ENCODE measurements around the gene CFAP65.

The CFAP65 gene, protein sequence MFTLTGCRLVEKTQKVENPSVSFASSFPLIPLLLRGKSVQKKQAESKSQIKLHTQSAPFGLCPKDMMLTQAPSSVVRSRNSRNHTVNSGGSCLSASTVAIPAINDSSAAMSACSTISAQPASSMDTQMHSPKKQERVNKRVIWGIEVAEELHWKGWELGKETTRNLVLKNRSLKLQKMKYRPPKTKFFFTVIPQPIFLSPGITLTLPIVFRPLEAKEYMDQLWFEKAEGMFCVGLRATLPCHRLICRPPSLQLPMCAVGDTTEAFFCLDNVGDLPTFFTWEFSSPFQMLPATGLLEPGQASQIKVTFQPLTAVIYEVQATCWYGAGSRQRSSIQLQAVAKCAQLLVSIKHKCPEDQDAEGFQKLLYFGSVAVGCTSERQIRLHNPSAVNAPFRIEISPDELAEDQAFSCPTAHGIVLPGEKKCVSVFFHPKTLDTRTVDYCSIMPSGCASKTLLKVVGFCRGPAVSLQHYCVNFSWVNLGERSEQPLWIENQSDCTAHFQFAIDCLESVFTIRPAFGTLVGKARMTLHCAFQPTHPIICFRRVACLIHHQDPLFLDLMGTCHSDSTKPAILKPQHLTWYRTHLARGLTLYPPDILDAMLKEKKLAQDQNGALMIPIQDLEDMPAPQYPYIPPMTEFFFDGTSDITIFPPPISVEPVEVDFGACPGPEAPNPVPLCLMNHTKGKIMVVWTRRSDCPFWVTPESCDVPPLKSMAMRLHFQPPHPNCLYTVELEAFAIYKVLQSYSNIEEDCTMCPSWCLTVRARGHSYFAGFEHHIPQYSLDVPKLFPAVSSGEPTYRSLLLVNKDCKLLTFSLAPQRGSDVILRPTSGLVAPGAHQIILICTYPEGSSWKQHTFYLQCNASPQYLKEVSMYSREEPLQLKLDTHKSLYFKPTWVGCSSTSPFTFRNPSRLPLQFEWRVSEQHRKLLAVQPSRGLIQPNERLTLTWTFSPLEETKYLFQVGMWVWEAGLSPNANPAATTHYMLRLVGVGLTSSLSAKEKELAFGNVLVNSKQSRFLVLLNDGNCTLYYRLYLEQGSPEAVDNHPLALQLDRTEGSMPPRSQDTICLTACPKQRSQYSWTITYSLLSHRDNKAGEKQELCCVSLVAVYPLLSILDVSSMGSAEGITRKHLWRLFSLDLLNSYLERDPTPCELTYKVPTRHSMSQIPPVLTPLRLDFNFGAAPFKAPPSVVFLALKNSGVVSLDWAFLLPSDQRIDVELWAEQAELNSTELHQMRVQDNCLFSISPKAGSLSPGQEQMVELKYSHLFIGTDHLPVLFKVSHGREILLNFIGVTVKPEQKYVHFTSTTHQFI (N-terminal part only)

DNA sequence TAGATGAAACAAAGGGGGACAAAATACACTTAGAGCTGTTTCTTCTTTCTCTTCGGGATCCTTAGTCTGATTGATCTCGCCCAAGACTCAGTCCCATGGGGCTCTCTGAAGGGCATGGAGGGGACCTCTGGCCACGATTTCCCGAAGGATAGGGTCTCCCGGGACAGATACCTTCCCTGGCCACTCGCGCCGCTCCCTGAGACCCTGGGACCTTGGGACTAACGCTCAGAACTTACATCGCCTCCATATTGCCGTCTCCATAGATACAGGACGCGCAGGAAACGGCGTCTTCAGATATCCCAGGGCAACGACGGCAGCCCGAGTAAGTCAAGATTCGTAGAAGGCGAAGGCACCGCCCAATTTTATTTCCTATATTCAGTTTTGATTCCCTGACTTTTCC lies at the start of gene CFAP65:
Gene CFAP65 (minus strand): TSS at position 265 of the 400 bp plus-strand sequence. CDS start 2,468 bp downstream, outside the sequence.
- peak; percentile 32 for DNase-seq

DNA sequence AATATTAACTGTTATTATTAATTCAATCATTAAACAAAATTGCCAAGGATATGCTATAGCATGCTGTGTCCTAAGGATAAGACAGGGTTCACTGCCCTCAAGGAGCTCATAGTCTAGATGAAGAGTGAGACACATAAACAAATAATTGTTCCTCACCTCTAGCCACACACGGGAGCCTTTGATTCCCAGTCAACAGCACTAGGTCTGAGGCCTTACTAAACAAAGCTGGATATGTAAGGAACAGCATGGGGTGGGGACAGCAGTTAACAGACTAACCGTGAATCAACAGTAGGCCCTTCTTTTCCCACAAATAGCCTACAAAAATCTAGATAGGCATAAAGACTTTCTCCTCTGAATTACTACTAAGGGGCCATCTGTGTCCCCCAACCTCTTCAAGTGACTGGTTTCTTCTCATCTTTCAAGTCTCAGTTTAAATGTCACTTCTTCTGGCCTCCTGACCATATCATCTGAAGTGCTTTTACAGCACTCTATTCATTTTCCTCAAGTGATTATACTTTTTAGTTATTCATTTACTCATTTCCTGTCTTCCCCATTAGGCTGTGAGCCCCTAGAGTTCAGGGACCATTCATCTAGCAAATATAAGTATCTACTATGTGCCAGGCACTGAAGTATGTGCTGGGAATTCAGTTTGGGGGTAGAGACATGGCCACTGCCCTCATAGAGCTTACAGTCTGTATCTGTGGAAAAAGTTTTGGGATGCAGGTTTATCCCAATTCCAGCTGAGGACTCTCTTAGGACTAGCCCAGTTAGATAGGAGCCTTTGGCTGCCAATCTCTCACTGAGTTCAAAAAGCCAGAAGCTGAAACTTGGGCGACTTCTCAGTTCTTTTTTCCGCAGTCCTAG lies 49.4 kb upstream of the CFAP65 start:
- DNase-seq: no peak

- DNase-seq: no peak
Measured at GRCh38 chr2:219089330-219089729, 48.0 kb upstream of the CFAP65 start.

DNA sequence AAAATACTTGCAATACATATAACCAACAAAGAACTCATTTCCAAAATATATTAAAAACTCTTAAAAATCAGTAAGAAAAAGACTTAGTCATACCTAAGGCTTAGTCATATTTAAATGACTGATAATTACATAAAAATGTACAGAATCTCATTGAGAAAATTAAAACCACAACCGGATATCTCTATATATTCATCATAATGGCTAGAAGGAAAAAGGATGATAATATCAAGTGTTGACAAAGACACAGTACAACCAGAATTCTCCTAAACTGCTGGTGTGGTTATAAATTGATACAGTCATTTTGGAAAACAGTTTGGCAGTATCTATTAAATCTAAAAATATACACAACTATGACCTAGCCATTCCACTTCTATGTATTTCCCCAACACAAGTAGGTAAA lies 46.5 kb upstream of the CFAP65 start:
- DNase-seq: no peak

DNA sequence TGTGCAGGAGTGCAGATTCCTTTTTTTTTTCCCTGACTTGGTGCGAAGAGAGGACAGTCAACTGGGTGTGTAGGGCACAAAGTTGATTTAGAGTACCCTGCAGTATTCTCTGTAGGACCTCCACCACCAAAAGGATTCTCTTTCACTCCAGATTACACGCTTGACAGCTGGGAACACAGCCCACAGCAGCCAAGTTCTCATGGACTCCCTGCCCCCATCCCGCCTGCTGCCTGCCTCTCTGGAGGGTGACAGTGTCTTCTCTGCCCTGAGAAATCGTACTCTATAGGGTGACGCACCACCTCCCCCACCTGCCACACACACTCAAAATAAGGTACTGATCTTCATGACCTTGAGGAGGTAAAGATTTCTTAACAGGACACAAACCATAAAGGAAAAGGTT lies 46.0 kb upstream of the CFAP65 start:
- DNase-seq: peak; percentile 70

DNA sequence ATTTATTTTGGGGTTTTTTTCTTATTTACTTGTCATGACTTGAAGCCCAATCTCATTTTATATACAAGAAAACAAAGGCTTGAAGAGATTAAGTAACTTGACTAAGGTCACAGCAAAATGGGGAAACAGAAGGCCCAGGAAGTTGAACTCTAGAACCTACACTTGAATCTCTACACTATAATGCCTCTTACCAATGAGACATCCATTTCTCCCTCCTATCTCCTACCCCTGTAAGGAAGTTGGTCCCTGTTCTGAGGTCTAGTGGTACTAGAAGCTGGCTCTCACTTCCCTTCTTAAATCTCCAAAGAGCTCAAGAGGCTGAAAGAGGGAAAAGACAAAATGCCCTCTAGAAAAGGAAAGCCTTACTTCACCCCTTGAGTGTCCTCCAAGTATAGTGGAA lies 44.9 kb upstream of the CFAP65 start:
- DNase-seq: no peak

GRCh38 chr2:219084791-219085190 lies 43.5 kb upstream of the CFAP65 start:
- DNase-seq: no peak

DNA sequence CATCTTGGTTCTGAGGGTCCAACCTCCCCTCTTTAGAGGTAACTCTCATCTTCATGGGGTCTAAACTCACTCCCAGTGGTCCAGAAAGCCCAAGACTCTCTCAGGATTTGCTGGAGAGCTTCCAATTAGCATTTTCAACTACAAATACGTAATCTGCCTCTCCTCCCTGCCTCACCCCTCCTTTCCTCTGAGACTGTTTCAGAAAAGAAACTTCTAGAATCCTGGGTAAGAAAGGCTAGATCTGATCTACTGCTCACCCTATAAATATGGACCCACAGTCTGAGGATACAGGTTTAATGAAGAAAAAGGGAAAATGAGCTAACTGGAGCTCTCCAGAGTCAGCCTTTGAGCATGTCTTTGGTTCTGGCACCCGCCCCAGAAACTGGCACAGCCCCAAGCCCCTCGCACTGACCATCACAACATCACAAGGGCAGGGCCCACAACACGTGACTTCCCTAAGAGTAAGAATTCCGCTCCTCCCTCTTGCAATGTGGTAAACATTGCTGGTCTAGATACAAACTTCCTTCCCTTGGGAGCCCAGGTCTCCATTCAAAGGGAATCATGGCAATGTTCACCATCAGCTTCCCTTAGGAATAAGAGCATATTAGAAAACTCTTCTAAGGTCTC lies 41.1 kb upstream of the CFAP65 start:
- no peak for DNase-seq

GRCh38 chr2:219081701-219082331 lies 40.5 kb upstream of the CFAP65 start:
- no peak for DNase-seq

DNA sequence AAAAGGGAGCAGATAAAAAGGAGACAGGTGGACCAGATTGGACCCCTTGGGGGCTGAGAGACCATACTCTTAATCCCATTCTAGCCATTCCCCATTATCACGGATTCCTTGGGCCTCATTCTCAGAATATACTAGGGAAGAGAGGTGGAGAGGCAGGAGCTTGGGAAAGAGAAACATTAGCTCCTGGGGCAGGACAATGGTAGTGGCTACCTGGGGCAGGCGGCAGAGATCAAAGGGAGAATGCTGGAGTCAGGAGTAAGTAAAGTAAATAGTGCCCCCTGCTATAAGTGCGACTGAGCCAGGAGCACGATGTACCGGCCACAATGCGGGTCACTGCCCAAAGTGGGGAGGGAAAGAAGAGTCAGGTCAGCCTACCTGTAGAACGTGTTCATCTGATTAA lies 39.8 kb upstream of the CFAP65 start:
- DNase-seq: no peak

- DNase-seq: no peak
Measured at GRCh38 chr2:219079417-219079816, 38.1 kb upstream of the CFAP65 start.

DNA sequence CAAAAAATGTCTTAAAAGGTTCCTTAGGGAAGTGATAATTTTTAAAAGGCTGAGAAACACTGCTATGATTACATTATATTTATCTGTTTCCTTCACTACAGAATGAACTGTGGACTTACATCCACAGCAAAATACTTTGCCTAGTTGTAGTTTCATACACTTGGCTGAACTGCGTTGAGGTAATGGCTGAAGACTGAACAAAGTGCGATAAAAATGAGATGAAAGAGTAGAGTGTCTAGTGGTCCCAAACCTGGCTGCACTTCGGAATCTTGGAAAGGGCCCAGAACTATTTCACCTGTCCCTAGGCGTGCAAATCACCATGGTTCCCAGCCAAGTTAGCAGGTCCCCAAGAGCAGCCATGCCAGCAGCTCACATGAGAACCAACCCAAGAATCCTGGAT lies 37.6 kb upstream of the CFAP65 start:
- DNase-seq: no peak

DNA sequence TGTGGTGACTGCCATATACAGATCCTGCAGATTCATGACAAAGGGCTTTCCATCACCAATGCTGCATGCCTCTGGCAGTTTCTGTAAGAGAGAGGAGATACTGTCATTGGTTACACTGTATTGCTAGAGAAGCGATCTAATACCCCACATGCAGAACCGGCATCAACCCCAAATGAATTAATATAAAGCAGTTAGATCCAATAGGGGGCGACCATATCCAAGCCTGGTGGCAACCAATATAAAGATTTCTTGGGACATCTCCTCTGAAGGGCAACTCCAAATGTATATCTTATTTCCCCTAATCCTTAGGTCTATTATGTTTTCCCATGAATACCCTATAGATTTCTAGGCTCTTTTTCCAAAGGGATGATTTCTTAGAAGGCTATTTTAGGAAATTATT lies 36.8 kb upstream of the CFAP65 start:
- no peak for DNase-seq

GRCh38 chr2:219076253-219076652 lies 34.9 kb upstream of the CFAP65 start:
- no peak for DNase-seq

GRCh38 chr2:219073413-219074129 lies 32.3 kb upstream of the CFAP65 start:
- peak; percentile 86 for DNase-seq

GRCh38 chr2:219072741-219073250 lies 31.5 kb upstream of the CFAP65 start:
- DNase-seq: no peak

- no peak for DNase-seq
Measured at GRCh38 chr2:219071131-219071816, 30.0 kb upstream of the CFAP65 start.

DNA sequence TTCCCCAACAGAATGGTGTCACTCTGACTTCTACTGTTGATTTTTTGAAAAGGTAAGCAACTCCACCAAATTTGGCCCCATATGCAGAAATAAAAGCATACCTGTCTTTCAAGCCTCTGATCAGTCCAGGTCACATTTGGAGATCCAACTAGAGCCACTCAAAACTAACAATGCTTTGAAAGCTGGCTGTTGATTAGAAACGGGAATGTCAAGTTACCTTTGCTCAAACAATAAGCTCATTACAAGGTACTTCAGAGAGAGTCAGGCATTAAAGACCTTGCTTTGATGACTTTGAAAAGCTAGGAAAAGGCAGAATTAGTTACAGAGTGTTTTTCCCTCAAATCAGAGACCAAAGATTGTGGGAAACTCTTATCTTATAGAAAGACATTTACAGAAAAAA lies 24.2 kb upstream of the CFAP65 start:
- no peak for DNase-seq

- no peak for DNase-seq
Measured at GRCh38 chr2:219062081-219062480, 20.8 kb upstream of the CFAP65 start.
